ENCODE measurements around the gene NPC1.
A peak's percentile ranks its signal among the peaks of the same experiment; 100 is the strongest.

NPC1 gene

GRCh38 chr18:23586249-23587196 is at the start of gene NPC1:
Gene NPC1, minus strand, starts transcription at chr18:23586506. Its CDS starts 163 bp downstream, at chr18:23586343.
- peak within 1 kb of the TSS; percentile 96 for H3K27ac Mint-ChIP-seq
- ATAC-seq (ENCODE audit: low read depth) (peak; percentile 84), DNase-seq (ENCODE audit: low spot score in 2 of 2) (peak; percentile 86 to 89)
- H3K36me3 Mint-ChIP-seq = peaks cover 2% of the 10 kb centered on the region
- no peaks in the 10 kb centered on the region for H3K27me3 Mint-ChIP-seq
- peak within 1 kb of the TSS; percentile 92 for H3K4me3 Mint-ChIP-seq
- no peaks in the 10 kb centered on the region for H3K9me3 Mint-ChIP-seq
- peaks cover 15% of the 10 kb centered on the region for H3K4me1 Mint-ChIP-seq

- Mint-ChIP-seq H3K27me3 (peaks cover 5% of the 10 kb centered on the region), H3K36me3 (no peaks in the 10 kb centered on the region), H3K9me3 (no peaks in the 10 kb centered on the region), H3K4me1 (no peaks in the 10 kb centered on the region), H3K4me3 (no peak overlapping the region), H3K27ac (no peak overlapping the region)
- ATAC-seq (ENCODE audit: low read depth) (no peak), DNase-seq (ENCODE audit: low spot score in 2 of 2) (no peak)
Measured at GRCh38 chr18:23636071-23636399, 49.7 kb upstream of the NPC1 start.

- Mint-ChIP-seq H3K4me1 (no peaks in the 10 kb centered on the region), H3K27ac (no peak overlapping the region), H3K4me3 (no peak overlapping the region), H3K36me3 (no peaks in the 10 kb centered on the region), H3K9me3 (no peaks in the 10 kb centered on the region), H3K27me3 (peaks cover 5% of the 10 kb centered on the region)
- no peak for DNase-seq (ENCODE audit: low spot score in 2 of 2)
- ATAC-seq (ENCODE audit: low read depth) = no peak
Measured at GRCh38 chr18:23635283-23636070, 49.2 kb upstream of the NPC1 start.

GRCh38 chr18:23634692-23635091 is 48.4 kb upstream of the NPC1 start:
- Mint-ChIP-seq H3K27ac (no peak overlapping the region), H3K4me3 (no peak overlapping the region), H3K9me3 (no peaks in the 10 kb centered on the region), H3K27me3 (peaks cover 5% of the 10 kb centered on the region), H3K4me1 (no peaks in the 10 kb centered on the region), H3K36me3 (no peaks in the 10 kb centered on the region)
- ATAC-seq (ENCODE audit: low read depth) (no peak), DNase-seq (ENCODE audit: low spot score in 2 of 2) (no peak)

- Mint-ChIP-seq H3K4me3 (no peak overlapping the region), H3K36me3 (no peaks in the 10 kb centered on the region), H3K27ac (no peak overlapping the region), H3K4me1 (no peaks in the 10 kb centered on the region), H3K27me3 (peaks cover 3% of the 10 kb centered on the region), H3K9me3 (no peaks in the 10 kb centered on the region)
- DNase-seq (ENCODE audit: low spot score in 2 of 2) (no peak), ATAC-seq (ENCODE audit: low read depth) (no peak)
Measured at GRCh38 chr18:23632615-23633014, 46.3 kb upstream of the NPC1 start.

- Mint-ChIP-seq H3K9me3 (no peaks in the 10 kb centered on the region), H3K27me3 (peaks cover 3% of the 10 kb centered on the region), H3K27ac (no peak overlapping the region), H3K4me3 (no peak overlapping the region), H3K4me1 (no peaks in the 10 kb centered on the region), H3K36me3 (no peaks in the 10 kb centered on the region)
- DNase-seq (ENCODE audit: low spot score in 2 of 2) = no peak
- ATAC-seq (ENCODE audit: low read depth) = no peak
Measured at GRCh38 chr18:23631746-23632145, 45.4 kb upstream of the NPC1 start.

GRCh38 chr18:23631312-23631711 is 45.0 kb upstream of the NPC1 start:
- Mint-ChIP-seq H3K36me3 (no peaks in the 10 kb centered on the region), H3K4me3 (no peak overlapping the region), H3K27ac (no peak overlapping the region), H3K4me1 (no peaks in the 10 kb centered on the region), H3K9me3 (no peaks in the 10 kb centered on the region), H3K27me3 (peaks cover 3% of the 10 kb centered on the region)
- ATAC-seq (ENCODE audit: low read depth) (no peak), DNase-seq (ENCODE audit: low spot score in 2 of 2) (no peak)

GRCh38 chr18:23629444-23629946 is 43.2 kb upstream of the NPC1 start:
- no peak overlapping the region for H3K27ac Mint-ChIP-seq
- H3K9me3 Mint-ChIP-seq = no peaks in the 10 kb centered on the region

GRCh38 chr18:23627970-23628369 is 41.7 kb upstream of the NPC1 start:
- no peaks in the 10 kb centered on the region for H3K27me3 Mint-ChIP-seq
- H3K36me3 Mint-ChIP-seq = no peaks in the 10 kb centered on the region
- DNase-seq (ENCODE audit: low spot score in 2 of 2) (no peak), ATAC-seq (ENCODE audit: low read depth) (no peak)
- H3K4me3 Mint-ChIP-seq = no peak overlapping the region
- no peak overlapping the region for H3K27ac Mint-ChIP-seq
- H3K4me1 Mint-ChIP-seq = no peaks in the 10 kb centered on the region
- H3K9me3 Mint-ChIP-seq = no peaks in the 10 kb centered on the region

More at GRCh38 chr18:23629444-23629946, 43.2 kb upstream of the NPC1 start:
- no peak overlapping the region for H3K4me3 Mint-ChIP-seq
- ATAC-seq (ENCODE audit: low read depth) (no peak), DNase-seq (ENCODE audit: low spot score in 2 of 2) (no peak)
- peaks cover 3% of the 10 kb centered on the region for H3K27me3 Mint-ChIP-seq
- H3K36me3 Mint-ChIP-seq = no peaks in the 10 kb centered on the region
- no peaks in the 10 kb centered on the region for H3K4me1 Mint-ChIP-seq

GRCh38 chr18:23627321-23627720 is 41.0 kb upstream of the NPC1 start:
- H3K27me3 Mint-ChIP-seq = no peaks in the 10 kb centered on the region
- DNase-seq (ENCODE audit: low spot score in 2 of 2) = no peak
- no peaks in the 10 kb centered on the region for H3K36me3 Mint-ChIP-seq
- H3K9me3 Mint-ChIP-seq = no peaks in the 10 kb centered on the region
- H3K4me1 Mint-ChIP-seq = no peaks in the 10 kb centered on the region
- H3K27ac Mint-ChIP-seq = no peak overlapping the region
- ATAC-seq (ENCODE audit: low read depth) = no peak
- H3K4me3 Mint-ChIP-seq = no peak overlapping the region

- DNase-seq (ENCODE audit: low spot score in 2 of 2) (no peak), ATAC-seq (ENCODE audit: low read depth) (no peak)
- H3K27me3 Mint-ChIP-seq = peaks cover 4% of the 10 kb centered on the region
- H3K27ac Mint-ChIP-seq = no peak overlapping the region
- H3K36me3 Mint-ChIP-seq = no peaks in the 10 kb centered on the region
- H3K9me3 Mint-ChIP-seq = no peaks in the 10 kb centered on the region
- H3K4me3 Mint-ChIP-seq = no peak overlapping the region
- peaks cover 4% of the 10 kb centered on the region for H3K4me1 Mint-ChIP-seq
Measured at GRCh38 chr18:23626451-23627279, 40.4 kb upstream of the NPC1 start.

- no peak overlapping the region for H3K27ac Mint-ChIP-seq
- H3K36me3 Mint-ChIP-seq = no peaks in the 10 kb centered on the region
- H3K9me3 Mint-ChIP-seq = no peaks in the 10 kb centered on the region
- no peak for DNase-seq (ENCODE audit: low spot score in 2 of 2)
- H3K27me3 Mint-ChIP-seq = peaks cover 24% of the 10 kb centered on the region
- H3K4me3 Mint-ChIP-seq = no peak overlapping the region
- ATAC-seq (ENCODE audit: low read depth) = no peak
- H3K4me1 Mint-ChIP-seq = peaks cover 12% of the 10 kb centered on the region
Measured at GRCh38 chr18:23623040-23623439, 36.7 kb upstream of the NPC1 start.

GRCh38 chr18:23619388-23619881 is 33.1 kb upstream of the NPC1 start:
- H3K9me3 Mint-ChIP-seq = no peaks in the 10 kb centered on the region
- DNase-seq (ENCODE audit: low spot score in 2 of 2) (no peak), ATAC-seq (ENCODE audit: low read depth) (peak; percentile 47)
- no peak overlapping the region for H3K27ac Mint-ChIP-seq
- H3K4me1 Mint-ChIP-seq = peaks cover 14% of the 10 kb centered on the region
- no peaks in the 10 kb centered on the region for H3K36me3 Mint-ChIP-seq
- H3K27me3 Mint-ChIP-seq = peaks cover 26% of the 10 kb centered on the region
- peak overlapping the region; percentile 71 for H3K4me3 Mint-ChIP-seq
